Mononuclear cell (primary cell): ENCODE results near the gene TPD52L1. TPM values are rescaled to one million over a fixed set of nuclear protein-coding genes. Genes with fewer than 3 reads are reported as not detected.

Experiments
- H3K27me3 ChIP-seq: 2 replicates; pipeline ENCODE4 v1.6.0; 2011; ENCODE audit warnings: low read length, control low read depth; ENCODE audit not compliant: insufficient read depth
- H3K4me1 ChIP-seq: 2 replicates; pipeline ENCODE4 v1.5.1; 2011; ENCODE audit warnings: mild to moderate bottlenecking, low read length, control low read depth; ENCODE audit not compliant: insufficient read depth
- H3K4me3 ChIP-seq: 2 replicates; pipeline ENCODE4 v1.5.1; 2011; ENCODE audit warnings: mild to moderate bottlenecking, low read length, moderate library complexity
- H3K9me3 ChIP-seq: 2 replicates; pipeline ENCODE4 v1.5.1; 2011; ENCODE audit warnings: low read depth, mild to moderate bottlenecking, control low read depth, low read length
- total RNA-seq: library from RNA; depleted of rRNA; stranded (reverse); fragments of >200 nt; gene quantifications from one replicate; pipeline ENCODE4 v1.2.3, GENCODE V29; 2012

The TPD52L1 gene
- total RNA-seq, 1 donor, result 0.31 TPM

- Histone ChIP-seq H3K4me3 (no peak overlapping the region), H3K9me3 (no peaks in the 10 kb centered on the region), H3K4me1 (no peaks in the 10 kb centered on the region), H3K27me3 (peaks cover 3% of the 10 kb centered on the region)
These were observed 28.9 kb downstream of the TPD52L1 start for GRCh38 chr6:125182237-125183008.

- no peaks in the 10 kb centered on the region for H3K4me1 ChIP-seq
- H3K4me3 ChIP-seq, result no peak overlapping the region
- peaks cover 3% of the 10 kb centered on the region for H3K27me3 ChIP-seq
- no peaks in the 10 kb centered on the region for H3K9me3 ChIP-seq
These were observed 29.8 kb downstream of the TPD52L1 start for GRCh38 chr6:125183391-125183790.

GRCh38 chr6:125188037-125188436 is 34.5 kb downstream of the TPD52L1 start:
- H3K4me1 ChIP-seq, result no peaks in the 10 kb centered on the region
- no peaks in the 10 kb centered on the region for H3K27me3 ChIP-seq
- no peaks in the 10 kb centered on the region for H3K9me3 ChIP-seq
- no peak overlapping the region for H3K4me3 ChIP-seq

GRCh38 chr6:125188594-125189203 is 35.1 kb downstream of the TPD52L1 start:
- no peak overlapping the region for H3K4me3 ChIP-seq
- no peaks in the 10 kb centered on the region for H3K27me3 ChIP-seq
- no peaks in the 10 kb centered on the region for H3K4me1 ChIP-seq
- H3K9me3 ChIP-seq, result no peaks in the 10 kb centered on the region

GRCh38 chr6:125189494-125189893 is 35.9 kb downstream of the TPD52L1 start:
- H3K9me3 ChIP-seq, result no peaks in the 10 kb centered on the region
- H3K4me1 ChIP-seq, result no peaks in the 10 kb centered on the region

GRCh38 chr6:125190667-125191066 is 37.1 kb downstream of the TPD52L1 start:
- Histone ChIP-seq H3K4me1 (peaks cover 6% of the 10 kb centered on the region), H3K4me3 (no peak overlapping the region), H3K9me3 (no peaks in the 10 kb centered on the region), H3K27me3 (no peaks in the 10 kb centered on the region)

More at GRCh38 chr6:125189494-125189893, 35.9 kb downstream of the TPD52L1 start:
- Histone ChIP-seq H3K27me3 (no peaks in the 10 kb centered on the region), H3K4me3 (no peak overlapping the region)

- Histone ChIP-seq H3K27me3 (no peaks in the 10 kb centered on the region), H3K4me3 (no peak overlapping the region), H3K9me3 (no peaks in the 10 kb centered on the region), H3K4me1 (peaks cover 6% of the 10 kb centered on the region)
These were observed 38.5 kb downstream of the TPD52L1 start for GRCh38 chr6:125191916-125192609.

- Histone ChIP-seq H3K9me3 (no peaks in the 10 kb centered on the region), H3K27me3 (no peaks in the 10 kb centered on the region), H3K4me1 (peaks cover 6% of the 10 kb centered on the region), H3K4me3 (no peak overlapping the region)
These were observed 39.0 kb downstream of the TPD52L1 start for GRCh38 chr6:125192610-125192930.

- Histone ChIP-seq H3K4me3 (no peak overlapping the region), H3K4me1 (peaks cover 6% of the 10 kb centered on the region), H3K9me3 (no peaks in the 10 kb centered on the region), H3K27me3 (no peaks in the 10 kb centered on the region)
These were observed 39.6 kb downstream of the TPD52L1 start for GRCh38 chr6:125193208-125193607.

- Histone ChIP-seq H3K4me1 (peaks cover 6% of the 10 kb centered on the region), H3K9me3 (no peaks in the 10 kb centered on the region), H3K27me3 (no peaks in the 10 kb centered on the region), H3K4me3 (no peak overlapping the region)
These were observed 41.4 kb downstream of the TPD52L1 start for GRCh38 chr6:125194941-125195340.

- no peak overlapping the region for H3K4me3 ChIP-seq
- no peaks in the 10 kb centered on the region for H3K9me3 ChIP-seq
- peaks cover 6% of the 10 kb centered on the region for H3K4me1 ChIP-seq
- H3K27me3 ChIP-seq, result no peaks in the 10 kb centered on the region
These were observed 42.0 kb downstream of the TPD52L1 start for GRCh38 chr6:125195526-125195925.

- Histone ChIP-seq H3K27me3 (no peaks in the 10 kb centered on the region), H3K4me3 (no peak overlapping the region), H3K4me1 (peaks cover 6% of the 10 kb centered on the region), H3K9me3 (no peaks in the 10 kb centered on the region)
These were observed 43.0 kb downstream of the TPD52L1 start for GRCh38 chr6:125196613-125197012.

- H3K4me3 ChIP-seq, result no peak overlapping the region
- no peaks in the 10 kb centered on the region for H3K27me3 ChIP-seq
- no peaks in the 10 kb centered on the region for H3K9me3 ChIP-seq
- peaks cover 9% of the 10 kb centered on the region for H3K4me1 ChIP-seq
These were observed 44.3 kb downstream of the TPD52L1 start for GRCh38 chr6:125197795-125198269.

GRCh38 chr6:125198398-125198937 is 44.9 kb downstream of the TPD52L1 start:
- Histone ChIP-seq H3K27me3 (no peaks in the 10 kb centered on the region), H3K4me1 (peaks cover 9% of the 10 kb centered on the region), H3K4me3 (no peak overlapping the region), H3K9me3 (no peaks in the 10 kb centered on the region)

GRCh38 chr6:125200941-125201340 is 47.4 kb downstream of the TPD52L1 start:
- no peaks in the 10 kb centered on the region for H3K27me3 ChIP-seq
- no peaks in the 10 kb centered on the region for H3K9me3 ChIP-seq
- H3K4me1 ChIP-seq, result peaks cover 3% of the 10 kb centered on the region
- H3K4me3 ChIP-seq, result no peak overlapping the region
